Adrenal gland (tissue), 12 donors: ENCODE data around the gene DOCK1. TPM values are rescaled to one million over a fixed set of nuclear protein-coding genes. Genes with fewer than 3 reads are reported as not detected.

ENCODE experiments used
- DNase-seq, 7 donors: peaks; one replicate each; pipeline ENCODE4 v3.0.0-alpha.2; 2019 to 2020
- H3K27ac ChIP-seq, 5 donors: fragments of 200-600 bp; sonication (generic) in 4 of 5; 1 replicate in 3 of 5; 2 replicates in 2 of 5; pipeline versions ENCODE4 v1.5.1 to v1.8.0; 2016 to 2020; ENCODE audit warnings: mild to moderate bottlenecking in 1 of 5
- H3K27me3 ChIP-seq: fragments of 200-600 bp; 2 replicates; pipeline ENCODE4 v1.8.0; 2021
- H3K36me3 ChIP-seq, 2 donors: fragments of 200-600 bp; replicated peaks in 1 of 2; 1 replicate in 1 of 2; 2 replicates in 1 of 2; pipeline versions ENCODE4 v1.5.1 to v1.8.0; 2018 to 2022
- H3K4me1 ChIP-seq, 2 donors: fragments of 200-600 bp; replicated peaks in 1 of 2; 1 replicate in 1 of 2; 2 replicates in 1 of 2; pipeline versions ENCODE4 v1.5.1 to v1.8.0; 2018 to 2021
- H3K4me3 ChIP-seq, 4 donors: fragments of 200-600 bp; sonication (generic) in 3 of 4; one replicate each; pipeline ENCODE4 v1.5.1; 2016 to 2018
- H3K9me3 ChIP-seq, 3 donors: fragments of 200-600 bp; sonication (generic) in 1 of 3; replicated peaks in 1 of 3; 1 replicate in 2 of 3; 2 replicates in 1 of 3; pipeline versions ENCODE4 v1.5.1 to v1.8.0; 2016 to 2021
- CTCF ChIP-seq, 6 experiments: fragments of 450-650 bp in 4 of 6; fragments of 200-600 bp in 2 of 6; sonication (generic) in 1 of 6; IDR thresholded peaks; 1 replicate in 5 of 6; 2 replicates in 1 of 6; pipeline versions ENCODE4 v1.5.1 to v1.8.0; 2016 to 2021; ENCODE audit warnings: antibody characterized with exemption in 6 of 6, mild to moderate bottlenecking in 2 of 6, moderate library complexity in 1 of 6
- POLR2A ChIP-seq, 2 donors: fragments of 450-650 bp; IDR thresholded peaks; one replicate each; pipeline ENCODE4 v1.6.1; 2017; ENCODE audit warnings: antibody characterized with exemption in 2 of 2, mild to moderate bottlenecking in 2 of 2, moderate library complexity in 1 of 2
- WGBS, 4 donors: extraction: QIAGEN DNeasy Blood & Tissue Kit in 2 of 4; methylation state at CpG; one replicate each; pipeline versions ENCODE4 v1.1.5 to v1.1.7; 2013 to 2017; 5-methylcytosine and 5-hydroxymethylcytosine counted together
- intact Hi-C, 2 donors: fragments of 100-400 bp; cut with DNase I; formaldehyde crosslinking; loops; one replicate each; pipeline versions ENCODE4 v1.14.1 to v1.15.0; 2022 to 2023
- polyA plus RNA-seq, 3 donors: library from polyadenylated mRNA; stranded (reverse); fragments of 200-250 nt in 2 of 3; fragments of 350-450 nt in 1 of 3; fragmentation: Illumina TruSeq in 1 of 3; extraction: RNeasy Lipid Tissue Mini Kit (QIAGEN cat#74804) in 1 of 3; gene quantifications; one replicate each; pipeline ENCODE4 v1.2.3, GENCODE V29; 2013 to 2014
- total RNA-seq, 9 donors: library from RNA; depleted of rRNA in 4 of 9; stranded (reverse); fragments of >200 nt in 4 of 9; fragments of 120-200 nt in 1 of 9; fragmentation: NEBNext Ultra II Directional in 1 of 9; extraction: Animal tissue kit (Norgen Biotek cat#: 25700) in 1 of 9; gene quantifications; one replicate each; pipeline versions ENCODE4 v1.1.0 to v1.2.4, GENCODE V29; 2013 to 2023
- donor health status: healthy with polysubstance abuse.
- donor health status: Bipolar disorder and iron deficiency.
- donor health status: DM: yes; HTN: yes; CAD: no.
- donor health status: DM: no; HTN: no; CAD: no.
- donor health status: DM: no; HTN: no; CAD: no.
- donor health status: DM: yes; HTN: yes; CAD: no.

DOCK1 gene
- total and polyA plus RNA-seq, 12 donors, result 8.1 to 30.4 (median 21.6) TPM

- Histone ChIP-seq H3K9me3 (no peaks in the 10 kb centered on the region), H3K27me3 (no peaks in the 10 kb centered on the region), H3K27ac (no peak overlapping the region), H3K4me3 (no peak overlapping the region), H3K36me3 (no peaks in the 10 kb centered on the region), H3K4me1 (no peaks in the 10 kb centered on the region)
- intact Hi-C loops, result no loop called here
- no peak for DNase-seq
- WGBS, 4 donors, result 85 to 93% (median 87%) methylated on average over 7 of the region's 7 CpGs
- TF ChIP-seq CTCF (IDR thresholded peaks at IDR 0.05) (no peak), POLR2A (IDR thresholded peaks at IDR 0.05) (no peak)
These were observed 305.8 kb downstream of the DOCK1 start for GRCh38 chr10:127210936-127211466.

- H3K36me3 ChIP-seq, result no peaks in the 10 kb centered on the region
- no peak overlapping the region for H3K27ac ChIP-seq
- no peaks in the 10 kb centered on the region for H3K9me3 ChIP-seq
- no peaks in the 10 kb centered on the region for H3K27me3 ChIP-seq
- H3K4me1 ChIP-seq, result no peaks in the 10 kb centered on the region
- intact Hi-C loops, result no loop called here
- WGBS, 4 donors, result 79 to 87% (median 82%) methylated on average over 4 of the region's 4 CpGs
- no peak overlapping the region for H3K4me3 ChIP-seq
- TF ChIP-seq CTCF (IDR thresholded peaks at IDR 0.05) (no peak), POLR2A (IDR thresholded peaks at IDR 0.05) (no peak)
- no peak for DNase-seq
These were observed 310.6 kb downstream of the DOCK1 start for GRCh38 chr10:127215866-127216265.

GRCh38 chr10:127216274-127216673, 311.0 kb downstream of the DOCK1 start:
- no peaks in the 10 kb centered on the region for H3K36me3 ChIP-seq
- WGBS, 4 donors, result 92 to 95% (median 94%) methylated on average over 5 of the region's 5 CpGs
- intact Hi-C loops, result no loop called here
- H3K4me1 ChIP-seq, result no peaks in the 10 kb centered on the region
- H3K27ac ChIP-seq, result no peak overlapping the region
- no peaks in the 10 kb centered on the region for H3K27me3 ChIP-seq
- H3K9me3 ChIP-seq, result no peaks in the 10 kb centered on the region
- no peak for TF ChIP-seq POLR2A (IDR thresholded peaks at IDR 0.05)
- TF ChIP-seq CTCF (IDR thresholded peaks at IDR 0.05), result no peak
- no peak for DNase-seq
- no peak overlapping the region for H3K4me3 ChIP-seq

- Histone ChIP-seq H3K4me3 (no peak overlapping the region), H3K27ac (no peak overlapping the region), H3K9me3 (no peaks in the 10 kb centered on the region), H3K27me3 (no peaks in the 10 kb centered on the region), H3K4me1 (no peaks in the 10 kb centered on the region), H3K36me3 (no peaks in the 10 kb centered on the region)
- DNase-seq, result no peak
- TF ChIP-seq CTCF (IDR thresholded peaks at IDR 0.05) (no peak), POLR2A (IDR thresholded peaks at IDR 0.05) (no peak)
- intact Hi-C loops, result no loop called here
- WGBS, 4 donors, result 76 to 85% (median 78%) methylated on average over 3 of the region's 3 CpGs
These were observed 311.6 kb downstream of the DOCK1 start for GRCh38 chr10:127216786-127217185.
